C4-2B (cell line): ENCODE data around the gene SYK.

Source experiments
- H3K27ac ChIP-seq: fragments of 450-650 bp; 2 replicates; pipeline ENCODE4 v1.5.1; 2017
- CTCF ChIP-seq: fragments of 450-650 bp; conservative IDR thresholded peaks from 2 replicates; pipeline ENCODE4 v1.5.1; 2017; ENCODE audit warnings: mild to moderate bottlenecking
- ZFX ChIP-seq: fragments of 450-650 bp; IDR thresholded peaks from 2 replicates; pipeline ENCODE4 v1.6.1; 2017

The SYK gene

DNA sequence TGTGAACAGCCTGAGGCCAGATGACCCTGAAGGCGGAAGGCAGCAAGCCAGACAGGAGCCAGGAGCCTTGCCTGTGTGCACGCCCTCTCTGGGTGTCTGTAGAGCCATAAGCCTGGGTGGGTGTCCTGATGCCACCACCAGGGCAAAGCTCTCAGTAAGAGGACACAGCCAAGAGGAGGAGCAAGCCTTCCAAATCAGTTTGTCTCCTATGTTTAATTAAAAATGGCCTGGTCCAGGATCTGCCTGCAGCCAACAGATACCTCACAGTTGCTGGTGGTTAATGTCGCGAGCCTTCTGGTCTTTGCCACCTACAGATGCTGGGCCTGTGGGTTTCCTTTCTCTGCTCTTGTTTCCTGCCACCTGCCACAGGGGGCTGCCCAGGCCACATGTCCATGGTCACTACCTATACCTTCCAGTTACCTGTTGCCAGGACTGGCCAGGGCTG lies 56.9 kb downstream of the SYK start:
- H3K27ac ChIP-seq, result no peak overlapping the region
- no peak for TF ChIP-seq CTCF
- no peak for TF ChIP-seq ZFX

GRCh38 chr9:90860382-90860781 lies 58.8 kb downstream of the SYK start:
- TF ChIP-seq CTCF (no peak), ZFX (no peak)
- no peak overlapping the region for H3K27ac ChIP-seq

- TF ChIP-seq CTCF, result no peak
- no peak overlapping the region for H3K27ac ChIP-seq
These were observed 59.2 kb downstream of the SYK start for GRCh38 chr9:90860826-90861225.

GRCh38 chr9:90861380-90861779 lies 59.8 kb downstream of the SYK start:
- H3K27ac ChIP-seq, result no peak overlapping the region
- no peak for TF ChIP-seq ZFX
- TF ChIP-seq CTCF, result no peak

GRCh38 chr9:90861826-90862740 lies 60.5 kb downstream of the SYK start:
- no peak overlapping the region for H3K27ac ChIP-seq
- TF ChIP-seq ZFX (no peak), CTCF (no peak)

DNA sequence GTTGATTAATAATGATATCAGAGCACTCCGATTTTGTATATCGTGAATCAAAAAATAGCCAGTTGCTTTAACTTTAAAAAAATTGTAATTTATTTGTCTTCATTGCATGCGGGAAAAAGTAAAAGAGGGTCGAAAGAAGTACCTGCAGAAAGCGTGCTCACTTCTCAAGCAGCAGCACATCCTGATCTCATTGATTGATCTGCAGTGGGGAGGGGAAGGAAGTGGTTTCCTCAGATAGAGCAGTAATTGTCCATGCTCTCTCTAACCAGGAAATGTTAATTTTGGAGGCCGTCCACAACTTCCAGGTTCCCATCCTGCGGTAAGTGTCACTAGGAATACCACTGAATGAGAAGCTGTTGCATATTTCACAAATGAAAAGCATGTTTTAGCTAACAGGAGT lies 63.2 kb downstream of the SYK start:
- no peak overlapping the region for H3K27ac ChIP-seq
- TF ChIP-seq CTCF, result no peak
- no peak for TF ChIP-seq ZFX

DNA sequence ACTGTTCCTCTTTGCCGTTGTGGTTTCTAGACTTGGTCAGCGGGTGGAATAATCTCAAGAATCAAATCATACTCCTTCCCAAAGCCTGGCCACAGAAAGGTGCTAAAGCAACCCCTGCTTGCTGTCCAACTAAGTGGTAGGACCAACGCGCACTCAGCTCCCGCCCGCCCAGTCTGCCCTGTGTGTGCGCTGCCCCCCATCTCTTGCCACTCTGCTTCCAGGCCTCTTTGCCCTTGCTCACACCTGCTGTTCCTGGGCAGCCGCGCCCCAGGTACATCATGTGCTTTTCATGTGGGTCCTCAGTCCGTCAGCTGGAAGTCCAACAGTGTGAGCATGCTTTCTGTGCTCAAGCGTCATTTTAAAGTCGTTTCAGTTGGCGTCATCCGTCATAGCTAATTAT lies 65.5 kb downstream of the SYK start:
- no peak overlapping the region for H3K27ac ChIP-seq
- TF ChIP-seq CTCF (no peak), ZFX (no peak)
